Left renal cortex interstitium (tissue), 4 donors: ENCODE results near the gene EFHD1. TPM values are rescaled to one million over a fixed set of nuclear protein-coding genes. Genes with fewer than 3 reads are reported as not detected.
A peak's percentile ranks its signal among the peaks of the same experiment; 100 is the strongest.

Experiments
- DNase-seq, 4 donors: peaks; one replicate each; pipeline ENCODE4 v3.0.0-alpha.2; 2013; ENCODE audit warnings: low read depth in 4 of 4, low spot score in 2 of 4, missing footprints in 1 of 4
- polyA plus RNA-seq, 4 donors: library from polyadenylated mRNA; unstranded; fragments of 120-200 nt; gene quantifications; one replicate each; pipeline ENCODE4 v1.2.1, GENCODE V29; 2013; ENCODE audit not compliant: insufficient read length in 4 of 4

EFHD1 gene, protein sequence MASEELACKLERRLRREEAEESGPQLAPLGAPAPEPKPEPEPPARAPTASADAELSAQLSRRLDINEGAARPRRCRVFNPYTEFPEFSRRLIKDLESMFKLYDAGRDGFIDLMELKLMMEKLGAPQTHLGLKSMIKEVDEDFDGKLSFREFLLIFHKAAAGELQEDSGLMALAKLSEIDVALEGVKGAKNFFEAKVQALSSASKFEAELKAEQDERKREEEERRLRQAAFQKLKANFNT
- polyA plus RNA-seq, result 10 to 100 TPM; 53.7 to 90.4 (median 71.9) TPM

DNA sequence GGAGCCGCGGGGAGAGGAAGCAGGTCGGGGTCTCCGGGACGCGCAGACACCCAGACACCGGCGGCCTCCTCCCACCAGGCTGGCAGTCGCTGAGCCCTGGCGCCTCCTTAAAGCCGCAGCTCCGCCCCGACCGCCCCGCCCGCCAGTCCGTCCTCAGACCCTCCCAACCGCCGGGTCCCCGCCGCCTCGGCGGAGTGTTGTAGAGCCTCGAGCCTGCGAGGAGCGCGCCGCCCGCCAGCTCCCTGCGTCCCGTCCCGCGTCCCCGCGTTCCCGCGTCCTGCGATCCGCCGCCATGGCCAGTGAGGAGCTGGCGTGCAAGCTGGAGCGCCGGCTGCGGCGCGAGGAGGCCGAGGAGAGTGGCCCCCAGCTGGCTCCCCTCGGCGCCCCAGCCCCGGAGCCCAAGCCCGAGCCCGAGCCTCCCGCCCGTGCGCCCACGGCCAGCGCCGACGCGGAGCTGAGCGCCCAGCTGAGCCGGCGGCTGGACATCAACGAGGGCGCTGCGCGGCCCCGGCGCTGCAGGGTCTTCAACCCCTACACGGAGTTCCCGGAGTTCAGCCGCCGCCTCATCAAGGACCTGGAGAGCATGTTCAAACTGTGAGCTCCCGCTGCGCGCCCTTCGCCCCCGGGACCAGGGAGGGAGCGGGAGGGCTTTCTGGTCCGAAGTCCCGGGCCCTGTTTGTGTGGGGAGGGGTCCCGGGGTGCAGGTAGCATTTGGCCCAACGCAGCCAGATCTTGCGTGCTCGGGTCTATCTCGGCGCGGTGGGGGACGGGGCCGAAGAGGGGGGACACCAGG, at the start of gene EFHD1:
Gene EFHD1 (plus strand): TSS at position 192 of the 793 bp plus-strand sequence. CDS start 101 bp downstream, at position 293.
- peak in 3 of 4 donors; percentile 53 to 59 (median 53) for DNase-seq

DNA sequence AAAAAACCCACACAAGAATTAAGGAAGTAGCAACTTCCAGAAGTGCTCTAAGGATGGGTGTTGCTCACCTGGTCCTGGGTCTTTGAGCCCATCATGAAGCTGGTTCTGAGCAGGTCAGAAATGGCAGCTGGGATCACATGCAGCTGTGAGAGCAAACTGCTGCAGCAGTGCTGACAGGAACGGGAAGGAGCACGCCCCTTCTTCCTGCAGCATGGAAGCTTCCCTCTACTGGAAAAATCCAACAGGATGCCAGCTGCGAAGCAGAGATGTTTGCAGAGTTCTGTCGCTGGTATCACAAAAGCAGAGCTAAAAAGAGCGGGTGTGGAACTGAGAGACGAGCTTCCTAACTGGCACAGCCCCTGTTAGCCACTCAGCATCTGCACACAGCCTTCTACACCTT, 49.2 kb upstream of the EFHD1 start:
- no peak for DNase-seq

DNA sequence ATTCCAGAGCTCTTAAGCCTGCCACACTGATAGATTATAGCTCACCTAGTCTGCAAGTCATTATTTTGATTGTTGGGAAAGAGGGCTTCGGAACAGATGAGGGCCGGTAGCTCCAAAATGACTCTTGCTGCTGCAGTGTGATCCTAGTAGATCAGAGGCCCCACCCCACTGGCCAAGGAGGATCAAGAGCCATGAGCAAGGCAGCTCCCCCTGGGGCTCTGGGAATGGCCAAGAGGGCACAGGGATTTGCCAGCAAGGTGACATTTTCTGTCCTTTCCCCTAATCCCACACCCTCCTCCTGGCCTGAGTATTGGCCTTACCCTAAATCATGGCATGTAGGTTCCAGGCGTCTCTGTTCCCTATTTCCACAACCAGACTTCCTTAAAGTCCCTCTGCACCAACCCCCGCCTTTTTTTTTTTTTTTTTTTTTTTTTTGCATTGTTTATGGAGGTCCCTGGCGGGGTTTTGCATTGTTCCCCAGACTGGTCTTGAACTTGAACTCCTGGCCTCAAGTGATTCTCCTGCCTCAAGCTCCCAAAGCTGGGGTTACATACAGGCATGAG, 46.4 kb upstream of the EFHD1 start:
- DNase-seq, result no peak

DNA sequence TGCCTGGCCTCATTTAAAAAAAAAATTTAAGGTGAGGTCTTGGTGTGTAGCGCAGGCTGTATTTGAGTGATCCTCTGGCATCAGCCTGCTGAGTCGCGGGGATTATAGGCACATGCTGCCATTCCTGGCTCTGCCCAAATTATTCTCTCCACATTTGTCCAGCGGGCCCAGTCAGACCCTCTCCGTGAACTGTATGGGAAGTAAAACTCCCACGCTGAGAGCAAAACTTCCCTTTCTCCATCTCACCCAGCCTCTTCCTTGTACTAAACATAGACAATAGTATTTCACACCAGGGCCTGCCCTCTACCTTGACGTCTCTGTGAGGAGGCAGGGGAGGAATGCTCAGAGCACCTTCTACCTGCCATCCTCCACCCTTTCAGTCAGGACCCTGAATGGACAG, 45.9 kb upstream of the EFHD1 start:
- DNase-seq, result no peak

DNA sequence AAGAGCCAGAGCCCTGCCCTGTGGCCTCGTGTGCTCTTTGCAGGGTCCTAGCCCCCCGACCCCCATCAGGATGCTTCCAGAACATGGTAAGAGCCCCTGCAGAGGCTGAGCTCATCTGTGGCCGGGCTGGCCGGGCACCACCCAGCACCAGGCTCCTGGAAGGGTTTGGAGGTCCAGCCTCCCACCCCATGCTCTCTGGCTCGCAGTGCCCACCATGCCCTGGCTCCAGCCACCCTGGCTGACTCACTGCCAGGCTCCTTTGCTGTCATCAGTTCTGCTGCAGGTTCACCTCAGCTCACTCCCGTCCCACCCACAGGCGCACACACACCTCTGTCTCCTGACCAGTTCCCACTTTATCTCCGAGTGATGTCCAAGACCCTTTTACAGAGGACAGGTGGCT, 45.4 kb upstream of the EFHD1 start:
- DNase-seq, result no peak

DNA sequence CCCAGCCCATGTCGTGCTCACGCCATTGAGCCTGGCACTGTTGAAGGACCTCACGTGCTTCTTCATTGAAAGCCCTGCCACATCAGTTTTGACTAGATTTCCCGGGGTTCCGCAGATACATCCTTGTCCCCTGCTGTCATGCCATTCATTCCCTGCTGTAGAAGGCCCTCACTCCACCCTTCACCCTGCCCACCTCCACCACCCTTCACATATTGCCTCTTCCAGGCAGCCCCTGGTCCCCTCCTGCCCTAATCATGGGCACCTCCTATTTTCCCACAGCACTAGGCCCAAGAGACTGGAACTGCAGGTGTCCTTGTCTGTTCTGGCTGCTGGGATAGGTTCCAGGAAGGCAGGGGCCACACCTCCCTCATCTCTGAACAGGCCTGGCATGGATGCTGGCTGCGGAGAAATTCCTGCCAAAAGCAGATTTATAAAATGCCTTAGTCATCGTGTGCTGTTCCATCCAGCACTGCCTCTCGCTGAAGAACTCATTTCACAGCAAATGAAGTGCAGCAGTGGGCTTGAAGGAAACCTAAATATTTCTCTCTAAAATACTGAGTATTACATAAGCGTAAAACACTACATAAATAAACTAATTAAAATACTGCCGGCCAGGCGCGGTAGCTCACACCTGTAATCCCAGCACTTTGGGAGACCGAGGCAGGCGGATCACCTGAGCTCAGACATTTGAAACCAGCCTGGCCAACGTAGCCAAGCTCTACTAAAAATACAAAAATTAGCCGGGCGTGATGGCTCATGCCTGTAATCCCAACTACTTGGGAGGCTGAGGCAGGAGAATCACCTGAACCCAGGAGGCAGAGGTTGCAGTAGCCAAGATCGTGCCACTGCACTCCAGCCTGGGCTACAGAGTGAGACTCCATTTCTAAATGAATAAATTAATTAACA, 44.5 kb upstream of the EFHD1 start:
- DNase-seq, result no peak

DNA sequence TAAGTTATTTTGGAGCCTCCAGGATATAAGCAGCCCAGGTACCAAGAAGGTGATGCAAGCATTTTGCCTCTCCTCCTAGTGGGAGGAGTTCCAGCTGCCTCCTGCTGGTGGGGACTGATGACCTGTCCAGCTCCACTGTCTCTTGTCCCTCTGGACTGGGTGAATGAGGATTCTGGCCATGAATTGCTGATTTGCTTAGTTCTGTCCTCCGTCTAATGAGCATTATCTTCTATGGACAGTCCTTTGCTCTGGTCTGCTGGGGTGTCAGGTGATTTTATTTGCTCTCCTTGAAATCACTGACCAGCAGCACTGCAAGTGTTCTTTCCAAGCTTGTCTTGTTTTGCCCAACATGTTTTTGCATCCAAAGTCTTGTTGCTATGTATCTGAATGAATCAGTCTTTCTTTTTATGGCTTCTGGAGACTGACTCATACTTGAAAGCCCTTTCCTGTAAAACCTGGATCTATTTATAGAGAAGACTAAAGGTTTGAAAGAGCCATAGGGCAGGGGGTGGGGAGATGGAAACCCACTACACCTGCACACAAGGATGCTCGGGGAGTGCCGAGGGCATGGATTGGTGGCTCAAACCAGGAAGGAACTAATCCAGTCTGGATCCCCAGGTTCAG, 40.5 kb upstream of the EFHD1 start:
- DNase-seq, result no peak

DNA sequence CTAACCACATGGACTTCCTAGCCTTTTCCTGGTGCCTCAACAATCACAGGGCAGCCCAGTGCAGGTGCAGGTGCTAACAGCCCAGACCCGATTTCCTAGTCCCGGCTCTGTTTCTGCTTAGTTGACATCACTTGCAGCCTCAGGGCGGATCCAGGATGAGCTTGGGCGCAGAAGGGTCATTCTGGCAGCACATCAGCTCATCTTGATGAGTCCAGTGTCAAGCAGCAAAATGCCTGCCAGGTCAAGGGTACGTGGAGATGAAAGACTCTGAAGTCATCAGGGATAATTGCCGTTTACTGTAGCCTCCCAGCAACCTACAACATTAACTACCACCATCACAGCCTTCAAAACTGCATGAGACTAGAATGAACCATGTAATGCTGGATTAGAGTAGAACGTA, 39.4 kb upstream of the EFHD1 start:
- no peak for DNase-seq

DNA sequence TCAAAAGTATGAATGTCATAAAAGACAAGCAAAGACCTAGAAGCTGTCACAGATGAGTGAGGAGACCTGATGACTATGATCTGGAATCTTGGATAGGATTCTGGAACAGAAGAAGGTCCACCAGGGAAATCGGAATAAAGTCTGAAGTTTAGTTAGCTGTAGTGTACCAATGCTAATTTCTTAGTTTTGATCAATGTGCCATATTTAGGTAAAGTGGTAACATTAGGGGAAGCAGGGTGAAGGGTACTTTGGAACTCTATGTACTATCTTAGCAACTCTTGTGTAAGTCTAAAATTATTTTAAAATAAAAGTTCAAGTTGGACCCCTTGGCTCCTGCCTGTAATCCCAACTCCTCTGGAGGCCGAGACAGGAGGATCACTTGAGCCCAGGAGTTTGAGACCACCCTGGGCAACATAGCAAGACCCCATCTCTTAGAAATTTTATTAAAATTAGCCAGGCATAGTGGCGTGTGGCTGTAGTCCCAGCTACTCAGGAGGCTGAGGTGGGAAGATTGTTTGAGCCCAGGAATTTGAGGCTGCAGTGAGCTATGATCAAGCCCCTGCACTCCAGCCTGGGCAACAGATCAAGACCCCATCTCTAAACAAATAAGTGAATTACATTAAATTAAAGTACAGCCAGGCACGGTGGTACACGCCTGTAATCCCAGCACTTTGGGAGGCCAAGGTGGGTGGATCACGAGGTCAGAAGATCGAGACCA, 35.9 kb upstream of the EFHD1 start:
- no peak for DNase-seq

DNA sequence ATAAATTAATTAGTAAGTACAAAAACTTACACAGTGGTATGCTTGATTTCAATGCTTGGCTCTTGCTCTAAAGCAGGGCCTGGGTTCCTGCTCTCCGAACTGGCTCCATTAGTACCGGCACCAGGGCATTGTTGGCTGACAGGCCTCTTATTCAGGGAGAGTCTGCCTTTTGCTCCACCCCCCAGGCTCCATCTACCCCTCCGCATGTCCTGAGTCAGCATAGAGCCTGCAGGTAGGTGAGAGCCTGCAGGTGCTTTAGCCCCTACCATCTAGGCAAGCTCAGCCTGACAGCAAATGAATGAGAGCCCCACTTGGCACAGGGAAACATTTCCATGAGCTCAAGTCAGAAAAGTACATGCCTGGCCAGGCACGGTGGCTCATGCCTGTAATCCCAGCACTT, 35.1 kb upstream of the EFHD1 start:
- DNase-seq, result no peak

DNA sequence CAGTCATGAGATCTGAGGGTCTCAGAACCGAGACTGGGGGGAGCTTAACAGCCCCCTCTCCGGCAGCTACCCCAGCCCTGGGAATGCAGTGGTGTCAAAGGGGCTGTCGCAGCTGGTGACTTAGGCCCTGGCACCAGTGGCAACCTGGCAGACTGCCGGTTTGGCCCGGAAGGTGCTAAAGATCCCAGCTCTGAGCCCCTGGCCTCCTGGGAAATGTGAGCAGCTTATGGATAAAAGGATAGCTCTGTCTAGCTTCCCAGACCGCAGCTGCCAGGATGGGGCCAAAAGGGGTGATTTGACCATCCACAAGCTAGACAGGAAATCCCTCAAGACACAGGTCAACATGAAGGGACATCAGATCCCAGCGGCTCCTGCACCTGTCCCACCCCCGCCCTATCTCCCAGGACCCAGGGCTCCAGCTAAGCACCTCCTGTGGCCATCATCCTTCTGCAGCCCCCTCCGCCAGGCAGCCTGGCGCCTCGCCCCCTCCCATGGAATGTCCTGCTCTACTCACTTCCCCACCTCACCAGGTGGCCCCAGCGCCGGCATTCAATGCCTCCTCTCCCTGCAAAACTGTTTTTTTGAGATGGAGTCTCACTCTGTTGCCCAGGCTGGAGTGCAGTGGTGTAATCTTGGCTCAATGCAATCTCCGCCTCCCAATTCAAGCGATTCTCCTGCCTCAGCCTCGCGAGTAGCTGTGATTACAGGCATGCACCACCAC, 33.2 kb upstream of the EFHD1 start:
- no peak for DNase-seq

DNA sequence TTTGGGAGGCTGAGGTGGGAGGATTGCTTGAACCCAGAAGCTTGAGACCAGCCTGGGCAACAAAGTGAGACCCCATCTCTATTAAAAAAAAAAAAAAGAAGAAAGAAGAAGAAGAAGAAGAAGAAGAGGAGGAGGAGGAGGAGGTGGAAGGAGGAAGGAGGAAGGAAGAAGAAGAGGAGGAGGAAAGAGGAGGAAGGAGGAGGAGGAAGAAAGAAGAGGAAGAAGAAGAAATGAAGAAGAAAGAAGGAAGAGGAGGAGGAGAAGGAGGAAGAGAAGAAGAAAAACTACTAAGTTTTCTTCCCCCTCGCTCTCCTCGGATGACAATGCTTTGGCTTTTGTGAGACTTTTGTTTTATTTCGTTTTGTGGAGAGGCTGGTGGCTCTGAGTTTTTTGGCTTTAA, 30.1 kb upstream of the EFHD1 start:
- DNase-seq, result no peak

DNA sequence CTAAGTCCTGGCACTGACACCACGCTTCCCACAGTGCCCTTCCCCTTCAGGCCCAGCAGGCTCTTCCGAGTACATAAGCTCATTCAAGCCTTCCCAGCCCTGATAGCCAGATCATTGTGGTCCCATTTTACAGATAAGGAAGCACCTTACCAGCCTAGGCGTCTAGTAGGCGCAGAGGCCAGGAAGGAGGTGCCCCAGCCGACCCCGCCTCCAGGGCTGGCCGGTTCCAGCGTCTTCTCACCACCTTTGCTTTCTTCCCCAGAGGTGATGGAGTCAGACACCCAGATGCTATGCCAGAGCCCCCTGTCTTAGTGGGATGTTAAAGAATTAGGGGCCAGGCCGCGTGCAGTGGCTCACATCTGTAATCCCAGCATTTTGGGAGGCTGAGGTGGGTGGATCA, 28.9 kb upstream of the EFHD1 start:
- DNase-seq, result no peak

DNA sequence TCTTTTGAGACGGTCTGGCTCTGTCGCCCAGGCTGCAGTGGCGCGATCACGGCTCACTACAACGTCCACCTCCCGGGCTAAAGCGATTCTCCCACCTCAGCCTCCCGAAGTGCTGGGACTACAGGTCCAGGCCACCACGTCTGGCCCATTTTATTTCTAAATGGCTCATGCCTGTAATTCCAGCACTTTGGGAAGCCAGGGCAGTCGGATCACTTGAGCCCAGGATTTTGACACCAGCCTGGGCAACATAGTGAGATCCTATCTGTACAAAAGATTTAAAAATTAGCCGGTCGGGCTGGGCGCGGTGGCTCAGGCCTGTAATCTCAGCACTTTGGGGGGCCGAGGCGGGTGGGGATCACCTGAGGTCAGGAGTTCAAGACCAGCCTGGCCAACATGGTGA, 26.4 kb upstream of the EFHD1 start:
- no peak for DNase-seq

DNA sequence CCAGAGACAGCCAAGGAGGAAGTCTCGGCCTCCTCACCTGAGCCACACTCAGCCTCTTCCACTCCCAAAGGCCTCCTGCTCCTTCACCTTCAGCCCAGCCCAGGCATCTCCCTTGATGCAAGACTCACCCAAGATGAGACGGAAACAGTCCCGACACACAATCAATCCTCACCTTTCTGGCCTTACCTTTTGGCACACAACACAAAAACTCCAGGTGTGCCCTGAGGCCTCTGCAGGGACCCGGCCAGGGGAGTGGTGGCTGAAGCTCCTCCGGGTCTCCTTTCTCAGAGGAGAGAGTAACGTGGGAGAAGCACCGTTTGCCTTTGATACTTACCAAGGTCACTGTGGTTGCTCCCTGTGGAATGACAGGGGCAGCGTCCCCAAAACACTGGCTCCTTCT, 23.8 kb upstream of the EFHD1 start:
- DNase-seq, result no peak

DNA sequence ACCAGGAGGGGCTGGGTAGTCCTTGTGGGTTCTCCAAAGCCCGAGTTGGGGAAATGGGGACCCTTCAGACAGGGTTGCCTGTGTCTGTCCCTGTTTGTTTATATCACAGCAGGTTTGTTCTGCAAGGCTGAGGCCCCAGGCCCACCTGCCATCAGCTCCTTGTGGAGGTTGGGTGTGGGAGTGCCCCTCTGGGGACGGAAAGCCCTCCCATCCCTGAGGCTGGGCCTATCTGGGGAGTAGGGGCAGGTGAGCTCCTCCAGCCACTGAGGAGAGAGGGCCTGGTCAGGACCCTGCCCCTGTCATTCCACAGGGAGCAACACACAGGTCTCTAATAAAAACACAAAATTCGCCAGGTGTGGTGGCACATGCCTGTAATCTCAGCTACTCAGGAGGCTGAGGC, 23.3 kb upstream of the EFHD1 start:
- no peak for DNase-seq

DNA sequence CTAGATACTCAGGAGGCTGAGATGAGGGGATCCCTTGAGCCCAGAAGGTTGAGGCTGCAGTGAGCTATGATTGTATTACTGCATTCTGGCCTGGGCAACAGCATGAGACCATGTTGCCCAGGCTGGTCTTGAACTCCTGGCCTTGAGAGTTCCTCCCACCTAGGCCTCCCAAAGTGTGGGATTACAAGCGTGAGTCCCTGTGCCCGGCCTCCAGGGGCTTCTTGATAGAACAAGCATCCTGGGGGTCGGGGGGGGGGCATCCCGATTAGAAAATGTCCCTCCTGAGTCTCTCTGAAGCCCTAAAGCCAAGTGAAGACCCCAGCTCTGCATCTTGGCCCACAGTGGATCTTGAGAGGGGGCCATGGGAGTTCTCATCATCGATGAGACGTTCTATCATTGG, 22.3 kb upstream of the EFHD1 start:
- DNase-seq, result no peak

DNA sequence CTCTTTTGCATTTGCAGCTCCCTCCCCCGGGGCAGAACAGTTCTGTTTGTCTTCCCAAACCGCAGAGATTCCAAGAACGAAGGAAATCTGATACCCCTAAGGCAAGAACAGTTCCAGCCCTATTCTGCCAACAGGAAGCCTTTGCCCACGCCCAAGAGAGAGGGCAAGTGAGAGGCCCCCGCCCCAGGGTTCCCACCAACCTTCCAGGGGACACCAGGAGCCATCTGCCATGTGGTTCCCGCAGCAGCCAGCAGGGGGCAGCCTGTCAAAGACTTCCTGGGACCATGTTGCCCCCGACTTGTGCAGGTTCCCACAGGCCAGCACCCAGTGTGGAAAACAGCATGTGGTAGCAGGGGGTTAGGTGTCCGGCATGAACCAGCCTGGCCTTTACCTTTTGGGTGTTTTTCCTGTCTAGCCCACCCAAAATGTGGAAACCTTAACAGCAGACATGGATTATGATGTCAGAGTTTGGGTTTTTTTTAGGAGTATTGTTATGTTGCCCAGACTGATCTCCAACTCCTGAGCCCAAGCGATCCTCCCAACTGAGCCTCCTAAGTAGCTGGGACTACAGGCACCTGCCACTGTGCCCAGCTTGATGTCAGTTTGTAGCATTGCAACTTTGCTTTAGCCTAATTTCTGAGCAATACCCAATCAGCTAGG, 21.7 kb upstream of the EFHD1 start:
- DNase-seq, result no peak
